HUES6 (cell line): ENCODE data around the gene SCNM1.
"Not testable (repeated sequence)": the region's sequence is repeated elsewhere in the genome, so short reads cannot be mapped to it uniquely, and the experiment has no call there.

ENCODE experiments used
- H3K27ac ChIP-seq: 2 replicates; pipeline ENCODE4 v1.7.0; 2013; ENCODE audit warnings: low read depth, mild to moderate bottlenecking, low read length, inconsistent platforms
- H3K27me3 ChIP-seq: 2 replicates; pipeline ENCODE4 v1.6.1; 2013; ENCODE audit warnings: low read length; ENCODE audit not compliant: control insufficient read depth, insufficient read depth
- H3K36me3 ChIP-seq: 2 replicates; pipeline ENCODE4 v1.6.1; 2013; ENCODE audit warnings: low read length; ENCODE audit not compliant: control insufficient read depth, insufficient read depth
- H3K4me1 ChIP-seq: 2 replicates; pipeline ENCODE4 v1.6.1; 2013; ENCODE audit warnings: low read length; ENCODE audit not compliant: control insufficient read depth, insufficient read depth
- H3K4me3 ChIP-seq: 2 replicates; pipeline ENCODE4 v1.5.1; 2013; ENCODE audit warnings: low read depth, low read length
- H3K9ac ChIP-seq: one replicate; pipeline ENCODE4 v1.6.1; 2013; ENCODE audit warnings: mild to moderate bottlenecking, low read length
- H3K9me3 ChIP-seq: 2 replicates; pipeline ENCODE4 v1.6.1; 2013; ENCODE audit warnings: low read depth, low read length; ENCODE audit not compliant: control insufficient read depth, insufficient read depth

The SCNM1 gene

DNA sequence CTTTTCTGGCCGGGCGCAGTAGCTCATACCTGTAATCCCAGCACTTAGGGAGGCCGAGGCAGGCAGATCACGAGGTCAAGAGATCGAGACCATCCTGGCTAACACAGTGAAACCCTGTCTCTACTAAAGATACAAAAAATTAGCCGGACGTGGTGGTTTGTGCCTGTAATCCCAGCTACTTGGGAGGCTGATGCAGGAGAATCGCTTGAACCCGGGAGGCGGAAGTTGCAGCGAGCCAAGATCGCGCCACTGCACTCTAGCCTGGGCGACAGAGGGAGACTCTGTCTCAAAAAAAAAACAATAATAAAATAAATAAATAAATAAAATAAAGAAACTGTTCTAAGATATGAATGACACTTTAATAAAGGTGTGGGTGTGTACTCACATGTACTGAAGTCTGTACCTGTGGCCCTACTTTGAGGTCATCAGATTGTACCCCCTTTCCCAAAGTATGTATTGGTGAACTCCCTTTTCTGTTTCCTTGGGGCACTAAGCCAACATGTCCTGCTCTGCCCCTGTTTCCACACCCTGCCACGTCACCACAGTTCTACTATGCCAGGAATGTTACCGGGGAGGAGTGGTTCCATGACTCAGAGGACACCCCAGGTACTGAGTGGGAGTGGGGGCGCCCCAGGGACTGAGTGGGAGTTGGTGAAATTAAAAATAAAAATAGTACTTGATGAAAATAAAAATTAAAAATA, 29.1 kb downstream of the SCNM1 start:
- H3K27me3 ChIP-seq, H3K4me1 ChIP-seq, H3K27ac ChIP-seq, H3K9me3 ChIP-seq, H3K36me3 ChIP-seq, H3K4me3 ChIP-seq, H3K9ac ChIP-seq: not testable (repeated sequence)

- Histone ChIP-seq H3K4me3 (no peak overlapping the region), H3K27ac (no peak overlapping the region), H3K9me3 (no peaks in the 10 kb centered on the region), H3K27me3 (no peaks in the 10 kb centered on the region), H3K9ac (no peak overlapping the region), H3K4me1 (peaks cover 7% of the 10 kb centered on the region), H3K36me3 (0 out of 2 replicates have a peak, but pooled peaks cover 2% of the 10 kb centered on the region)
Observed at GRCh38 chr1:151196292-151196800, 30.4 kb downstream of the SCNM1 start.

DNA sequence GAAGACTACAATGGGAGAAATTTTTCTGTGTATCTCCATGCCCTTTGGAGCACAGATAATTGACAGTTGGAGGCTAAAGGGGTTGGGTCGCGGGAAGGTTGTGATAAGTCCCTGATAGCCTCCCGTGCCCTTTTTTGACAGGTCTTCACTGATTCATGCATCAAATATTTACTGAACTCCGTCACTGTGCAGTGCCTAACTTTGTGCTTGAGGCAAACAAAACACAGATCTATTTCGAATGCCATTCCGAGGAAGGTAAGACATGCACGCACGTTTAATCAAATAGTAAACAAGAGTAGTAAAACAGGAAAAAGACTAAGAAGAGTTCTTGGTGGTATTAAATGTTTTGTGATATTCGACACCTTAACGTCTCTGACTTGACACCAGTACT, 31.9 kb downstream of the SCNM1 start:
- Histone ChIP-seq H3K4me1 (peaks cover 7% of the 10 kb centered on the region), H3K27me3 (no peaks in the 10 kb centered on the region), H3K4me3 (peak overlapping the region; percentile 97), H3K9ac (peak overlapping the region; percentile 90), H3K27ac (peak overlapping the region; percentile 87; the same call in 1 of the 2 replicates), H3K36me3 (peaks cover 15% of the 10 kb centered on the region), H3K9me3 (no peaks in the 10 kb centered on the region)

GRCh38 chr1:151198254-151199127, 32.5 kb downstream of the SCNM1 start, which contains the start of gene PIP5K1A:
Gene PIP5K1A (plus strand): TSS chr1:151198552. CDS start chr1:151198997, 445 bp downstream.
- Histone ChIP-seq H3K36me3 (peaks cover 20% of the 10 kb centered on the region), H3K27me3 (no peaks in the 10 kb centered on the region), H3K4me3 (peak within 1 kb of the TSS; percentile 97), H3K4me1 (peaks cover 7% of the 10 kb centered on the region), H3K27ac (peak within 1 kb of the TSS; percentile 87; the same call in 1 of the 2 replicates), H3K9me3 (no peaks in the 10 kb centered on the region), H3K9ac (peak within 1 kb of the TSS; percentile 90)

DNA sequence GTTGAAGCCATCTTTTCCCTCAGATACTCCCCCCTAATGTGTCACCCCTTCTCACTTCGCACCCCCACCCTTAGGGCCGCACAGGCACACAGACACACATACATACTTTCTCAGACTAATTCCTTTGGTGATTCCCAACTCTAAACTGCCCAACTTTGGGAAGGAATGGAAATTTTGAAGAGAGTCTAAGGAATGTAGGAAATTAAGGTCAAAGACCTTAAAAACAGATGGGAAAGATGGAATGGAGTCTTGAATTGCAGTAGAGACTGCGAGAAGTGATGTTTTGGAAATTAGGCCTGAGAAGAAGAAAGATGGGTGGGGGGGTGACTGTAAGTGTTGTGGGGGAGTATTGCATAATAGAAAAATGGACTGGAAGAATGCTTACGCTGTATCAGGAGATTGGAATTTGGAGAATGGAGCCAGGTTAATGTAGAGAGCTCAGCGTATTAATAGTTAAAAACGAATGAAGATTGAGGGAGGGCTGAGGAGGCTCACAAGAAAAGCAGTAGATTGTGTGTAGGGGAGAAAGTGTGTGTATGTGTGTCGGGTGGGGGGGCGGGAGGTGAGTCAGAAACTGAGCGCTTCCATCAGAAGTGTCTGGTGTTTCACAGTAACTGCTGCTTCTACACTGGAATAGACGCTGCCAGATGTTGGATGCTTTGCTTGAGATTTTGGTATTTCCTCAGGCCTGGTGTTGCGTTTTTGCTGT, 34.1 kb downstream of the SCNM1 start:
- Histone ChIP-seq H3K9me3 (no peaks in the 10 kb centered on the region), H3K4me3 (peak overlapping the region; percentile 97), H3K27ac (no peak overlapping the region), H3K9ac (peak overlapping the region; percentile 90), H3K27me3 (no peaks in the 10 kb centered on the region), H3K4me1 (peaks cover 7% of the 10 kb centered on the region), H3K36me3 (peaks cover 26% of the 10 kb centered on the region)

GRCh38 chr1:151205381-151205965, 39.5 kb downstream of the SCNM1 start:
- H3K27ac ChIP-seq, H3K9me3 ChIP-seq, H3K4me1 ChIP-seq, H3K27me3 ChIP-seq, H3K9ac ChIP-seq, H3K4me3 ChIP-seq: not testable (repeated sequence)
- H3K36me3 ChIP-seq = peaks cover 62% of the 10 kb centered on the region

DNA sequence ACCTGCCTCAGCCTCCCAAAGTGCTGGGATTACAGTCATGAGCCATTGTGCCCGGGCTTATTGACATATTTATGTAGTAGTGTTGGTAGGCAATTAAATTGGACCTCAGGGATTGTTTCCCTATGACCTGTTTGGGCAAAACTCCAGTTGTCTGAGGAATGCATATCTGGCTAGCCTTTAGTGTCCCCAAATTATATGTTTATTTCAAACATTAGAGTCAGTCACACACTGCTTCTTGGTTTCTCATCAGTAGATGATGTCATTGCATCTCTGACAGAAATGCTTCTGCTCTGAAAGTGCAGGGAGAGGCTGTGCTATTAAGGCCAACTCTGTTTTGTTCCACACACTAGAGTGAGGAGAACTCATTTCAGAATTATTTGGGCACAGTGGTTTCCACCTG, 44.9 kb downstream of the SCNM1 start:
- Histone ChIP-seq H3K9me3 (no peaks in the 10 kb centered on the region), H3K36me3 (peaks cover 62% of the 10 kb centered on the region), H3K27ac (no peak overlapping the region), H3K4me1 (no peaks in the 10 kb centered on the region), H3K9ac (no peak overlapping the region), H3K4me3 (no peak overlapping the region), H3K27me3 (no peaks in the 10 kb centered on the region)

DNA sequence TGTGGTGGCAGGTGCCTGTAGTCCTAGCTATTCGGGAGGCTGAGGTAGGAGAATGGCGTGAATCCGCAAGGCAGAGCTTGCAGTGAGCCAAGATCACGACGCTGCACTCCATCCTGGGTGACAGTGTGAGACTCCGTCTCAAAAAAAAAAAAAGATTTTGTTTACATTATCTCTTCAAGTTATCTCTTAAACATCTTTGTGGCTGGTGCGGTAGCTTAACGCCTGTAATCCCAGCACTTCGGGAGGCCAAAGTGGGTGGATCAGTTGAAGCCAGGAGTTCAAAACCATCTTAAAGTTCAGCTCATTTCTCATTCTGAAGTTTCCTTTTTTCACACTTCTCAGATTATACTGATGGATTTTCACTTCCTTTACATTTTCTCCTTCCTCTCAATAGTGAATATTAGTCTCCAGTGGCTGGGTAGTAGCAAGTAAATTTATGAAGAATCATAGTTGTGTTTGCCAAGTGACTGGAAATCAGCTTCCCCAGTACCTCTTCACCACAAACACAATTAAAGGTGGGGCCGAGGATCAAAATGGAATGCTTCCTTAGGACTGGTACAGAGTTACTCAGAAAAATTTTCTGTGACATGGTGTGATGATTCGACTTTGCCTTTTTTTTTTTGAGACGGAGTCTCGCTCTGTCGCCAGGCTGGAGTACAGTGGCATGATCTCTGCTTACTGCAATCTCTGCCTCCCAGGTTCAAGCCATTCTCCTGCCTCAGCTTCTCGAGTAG, 46.2 kb downstream of the SCNM1 start:
- Histone ChIP-seq H3K4me1 (no peaks in the 10 kb centered on the region), H3K4me3 (no peak overlapping the region), H3K27me3 (no peaks in the 10 kb centered on the region), H3K9me3 (no peaks in the 10 kb centered on the region), H3K36me3 (peaks cover 51% of the 10 kb centered on the region), H3K9ac (no peak overlapping the region), H3K27ac (no peak overlapping the region)

DNA sequence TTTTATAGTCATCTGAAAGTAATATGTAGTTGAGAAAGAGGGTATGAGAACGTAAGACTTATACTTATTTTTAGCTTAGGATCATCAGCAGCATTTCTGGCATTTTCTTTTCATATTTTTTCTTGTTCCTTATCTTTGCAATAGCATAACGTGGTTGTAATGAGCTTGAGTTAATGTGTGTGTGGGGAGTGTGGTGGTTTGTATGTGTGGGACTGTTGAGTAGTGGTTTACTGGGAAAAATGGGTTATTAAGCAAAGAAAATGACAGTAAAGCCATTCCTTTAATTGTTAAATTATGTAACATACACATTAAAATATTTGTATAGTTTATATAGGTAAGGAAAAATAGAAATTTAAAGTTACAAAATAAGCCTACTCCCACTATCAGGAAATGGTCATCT, 47.6 kb downstream of the SCNM1 start:
- Histone ChIP-seq H3K9ac (no peak overlapping the region), H3K27ac (no peak overlapping the region), H3K4me3 (no peak overlapping the region), H3K9me3 (no peaks in the 10 kb centered on the region), H3K4me1 (no peaks in the 10 kb centered on the region), H3K36me3 (peaks cover 44% of the 10 kb centered on the region), H3K27me3 (no peaks in the 10 kb centered on the region)
